Measurements from ENCODE around the gene DHX57.

- TF ChIP-seq, protein P1, sequence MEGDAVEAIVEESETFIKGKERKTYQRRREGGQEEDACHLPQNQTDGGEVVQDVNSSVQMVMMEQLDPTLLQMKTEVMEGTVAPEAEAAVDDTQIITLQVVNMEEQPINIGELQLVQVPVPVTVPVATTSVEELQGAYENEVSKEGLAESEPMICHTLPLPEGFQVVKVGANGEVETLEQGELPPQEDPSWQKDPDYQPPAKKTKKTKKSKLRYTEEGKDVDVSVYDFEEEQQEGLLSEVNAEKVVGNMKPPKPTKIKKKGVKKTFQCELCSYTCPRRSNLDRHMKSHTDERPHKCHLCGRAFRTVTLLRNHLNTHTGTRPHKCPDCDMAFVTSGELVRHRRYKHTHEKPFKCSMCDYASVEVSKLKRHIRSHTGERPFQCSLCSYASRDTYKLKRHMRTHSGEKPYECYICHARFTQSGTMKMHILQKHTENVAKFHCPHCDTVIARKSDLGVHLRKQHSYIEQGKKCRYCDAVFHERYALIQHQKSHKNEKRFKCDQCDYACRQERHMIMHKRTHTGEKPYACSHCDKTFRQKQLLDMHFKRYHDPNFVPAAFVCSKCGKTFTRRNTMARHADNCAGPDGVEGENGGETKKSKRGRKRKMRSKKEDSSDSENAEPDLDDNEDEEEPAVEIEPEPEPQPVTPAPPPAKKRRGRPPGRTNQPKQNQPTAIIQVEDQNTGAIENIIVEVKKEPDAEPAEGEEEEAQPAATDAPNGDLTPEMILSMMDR (conservative IDR thresholded peaks at IDR 0.05) = no peak
- TF ChIP-seq EZH2 (IDR thresholded peaks at IDR 0.05; ENCODE audit: low read depth) = no peak
Observed at GRCh38 chr2:38747819-38748218, 127.9 kb downstream of the DHX57 start.
